ENCODE results near the gene ZIK1. TPM values are rescaled to one million over a fixed set of nuclear protein-coding genes. Genes with fewer than 3 reads are reported as not detected.

The ZIK1 gene
- polyA plus RNA-seq, 1 experiment, result 4.5 TPM

DNA sequence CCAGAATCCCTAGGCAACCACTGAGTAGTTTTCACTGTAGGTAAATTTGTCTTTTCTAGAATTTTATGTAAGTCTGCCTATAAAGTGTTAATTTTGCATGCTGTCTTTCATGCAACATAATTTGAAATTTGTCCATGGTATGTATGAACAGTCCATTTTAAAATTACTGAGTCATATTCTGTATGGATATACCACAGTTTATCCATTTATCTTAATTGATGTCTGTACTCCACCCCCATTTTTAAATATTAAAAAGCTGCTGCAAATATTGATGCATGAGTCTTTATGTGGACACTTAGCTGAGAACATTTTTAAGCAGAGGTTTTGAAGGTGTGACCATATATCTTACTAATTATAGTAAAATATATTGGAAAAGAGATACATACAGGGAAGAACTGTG, 39.1 kb downstream of the ZIK1 start:
- Histone ChIP-seq H3K27me3 (ENCODE audit: control insufficient read depth, insufficient read depth, low read length) (no peaks in the 10 kb centered on the region), H3K4me3 (ENCODE audit: low read depth, low read length) (no peak overlapping the region), H3K9me3 (ENCODE audit: control insufficient read depth, insufficient read depth, low read length) (peaks cover 78% of the 10 kb centered on the region), H3K27ac (ENCODE audit: low read depth, low read length) (no peak overlapping the region)
- CTCF ChIA-PET, result no interaction called here
- POLR2A ChIA-PET, result no interaction called here
- TF ChIP-seq, protein P1, sequence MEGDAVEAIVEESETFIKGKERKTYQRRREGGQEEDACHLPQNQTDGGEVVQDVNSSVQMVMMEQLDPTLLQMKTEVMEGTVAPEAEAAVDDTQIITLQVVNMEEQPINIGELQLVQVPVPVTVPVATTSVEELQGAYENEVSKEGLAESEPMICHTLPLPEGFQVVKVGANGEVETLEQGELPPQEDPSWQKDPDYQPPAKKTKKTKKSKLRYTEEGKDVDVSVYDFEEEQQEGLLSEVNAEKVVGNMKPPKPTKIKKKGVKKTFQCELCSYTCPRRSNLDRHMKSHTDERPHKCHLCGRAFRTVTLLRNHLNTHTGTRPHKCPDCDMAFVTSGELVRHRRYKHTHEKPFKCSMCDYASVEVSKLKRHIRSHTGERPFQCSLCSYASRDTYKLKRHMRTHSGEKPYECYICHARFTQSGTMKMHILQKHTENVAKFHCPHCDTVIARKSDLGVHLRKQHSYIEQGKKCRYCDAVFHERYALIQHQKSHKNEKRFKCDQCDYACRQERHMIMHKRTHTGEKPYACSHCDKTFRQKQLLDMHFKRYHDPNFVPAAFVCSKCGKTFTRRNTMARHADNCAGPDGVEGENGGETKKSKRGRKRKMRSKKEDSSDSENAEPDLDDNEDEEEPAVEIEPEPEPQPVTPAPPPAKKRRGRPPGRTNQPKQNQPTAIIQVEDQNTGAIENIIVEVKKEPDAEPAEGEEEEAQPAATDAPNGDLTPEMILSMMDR (IDR thresholded peaks at IDR 0.05; ENCODE audit: low read depth, low read length), result no peak
- no peak for DNase-seq (ENCODE audit: low read depth, low spot score)

DNA sequence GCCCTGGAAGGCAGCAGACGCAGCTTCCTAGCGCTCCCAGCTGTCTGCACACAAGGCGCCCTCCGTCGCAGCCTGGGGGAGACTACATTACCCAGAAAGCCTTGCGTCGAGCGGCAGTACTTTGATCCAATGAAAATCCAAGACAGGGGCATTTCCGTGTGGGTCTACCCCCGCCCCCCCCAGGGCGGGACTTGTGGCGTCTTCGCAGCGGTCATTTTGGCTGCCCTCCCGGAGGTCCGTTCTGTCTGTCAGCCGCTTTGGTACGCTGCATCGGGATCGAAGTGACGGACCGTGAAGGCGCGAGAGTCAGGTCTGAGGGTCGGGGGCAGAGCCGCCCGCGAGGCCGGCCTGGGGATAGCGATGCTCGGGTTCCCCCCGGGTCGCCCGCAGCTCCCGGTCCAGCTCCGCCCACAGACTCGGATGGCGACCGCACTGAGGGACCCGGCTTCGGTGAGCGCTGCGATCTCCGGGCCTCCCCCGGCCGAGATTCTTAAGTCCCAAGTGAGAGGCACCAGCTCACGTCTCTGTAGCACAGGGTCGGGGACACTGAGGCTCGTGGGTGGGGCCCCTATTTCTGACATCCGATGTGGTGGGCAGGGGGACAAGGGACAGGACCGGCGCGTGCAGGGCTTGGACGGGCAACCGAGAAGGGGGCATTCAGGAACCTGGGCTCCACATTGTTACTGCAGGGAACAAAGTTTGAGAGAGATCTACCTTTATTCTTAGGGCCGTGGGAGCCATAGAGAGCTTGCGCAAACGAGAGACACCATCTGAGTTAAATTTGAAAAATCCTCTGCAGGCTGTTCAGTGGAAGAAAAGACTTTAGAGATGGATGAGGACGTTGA, 49.3 kb downstream of the ZIK1 start, which contains the start of gene ZNF211:
Gene ZNF211 (plus strand): TSS at position 182 of the 845 bp plus-strand sequence. CDS start 179 bp downstream, at position 361.
- POLR2A ChIA-PET, result interaction anchor here (0.5 to 1.5 kb wide), 5 partner anchors 19 to 995 kb away, joined by 3 to 7 read pairs (median 3); partner anchors contain the start of genes ZNF134, ZNF544 and ZNF551

DNA sequence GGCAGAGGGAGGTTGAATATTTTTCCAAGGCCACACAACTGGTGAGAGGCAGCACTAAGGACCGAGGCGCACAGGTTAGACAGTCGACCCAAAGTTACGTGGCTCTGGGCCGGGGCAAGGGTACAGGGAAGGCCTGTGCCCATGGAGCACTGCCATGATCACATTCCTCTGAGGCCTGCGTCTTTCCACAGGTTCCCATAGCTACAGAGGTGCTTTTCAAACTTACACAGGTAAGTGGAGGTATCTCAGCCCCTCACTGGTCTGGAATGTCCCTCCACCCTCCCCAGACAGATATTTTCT, 49.8 kb downstream of the ZIK1 start:
- ChIA-PET CTCF (interaction anchor here (1.9 kb wide), 1 partner anchor 48 kb away, joined by 6 read pairs; the partner anchor contains the start of gene ZNF551), POLR2A (interaction anchor here (1.5 kb wide), 1 partner anchor 48 kb away, joined by 7 read pairs; the partner anchor contains the start of gene ZNF551)
- DNase-seq (ENCODE audit: low read depth, low spot score), result no peak
- peaks cover 14% of the 10 kb centered on the region for H3K9me3 ChIP-seq (ENCODE audit: control insufficient read depth, insufficient read depth, low read length)
- TF ChIP-seq, protein P1 (IDR thresholded peaks at IDR 0.05; ENCODE audit: low read depth, low read length), result no peak
- no peaks in the 10 kb centered on the region for H3K27me3 ChIP-seq (ENCODE audit: control insufficient read depth, insufficient read depth, low read length)
- H3K4me3 ChIP-seq (ENCODE audit: low read depth, low read length), result peak overlapping the region; percentile 91
- no peak overlapping the region for H3K27ac ChIP-seq (ENCODE audit: low read depth, low read length)

More for the DNA sequence above, 49.3 kb downstream of the ZIK1 start, which contains the start of gene ZNF211:
- Histone ChIP-seq H3K4me3 (ENCODE audit: low read depth, low read length) (peak within 1 kb of the TSS; percentile 91), H3K27ac (ENCODE audit: low read depth, low read length) (peak within 1 kb of the TSS; percentile 25), H3K9me3 (ENCODE audit: control insufficient read depth, insufficient read depth, low read length) (peaks cover 14% of the 10 kb centered on the region), H3K27me3 (ENCODE audit: control insufficient read depth, insufficient read depth, low read length) (no peaks in the 10 kb centered on the region)
- TF ChIP-seq, protein P1 (IDR thresholded peaks at IDR 0.05; ENCODE audit: low read depth, low read length), result no peak
- CTCF ChIA-PET, result interaction anchor here (0.6 to 1.9 kb wide), 2 partner anchors 49 to 128 kb away, joined by 3 to 6 read pairs; partner anchors contain the start of gene ZNF551
- peak; percentile 76 for DNase-seq (ENCODE audit: low read depth, low spot score)

DNA sequence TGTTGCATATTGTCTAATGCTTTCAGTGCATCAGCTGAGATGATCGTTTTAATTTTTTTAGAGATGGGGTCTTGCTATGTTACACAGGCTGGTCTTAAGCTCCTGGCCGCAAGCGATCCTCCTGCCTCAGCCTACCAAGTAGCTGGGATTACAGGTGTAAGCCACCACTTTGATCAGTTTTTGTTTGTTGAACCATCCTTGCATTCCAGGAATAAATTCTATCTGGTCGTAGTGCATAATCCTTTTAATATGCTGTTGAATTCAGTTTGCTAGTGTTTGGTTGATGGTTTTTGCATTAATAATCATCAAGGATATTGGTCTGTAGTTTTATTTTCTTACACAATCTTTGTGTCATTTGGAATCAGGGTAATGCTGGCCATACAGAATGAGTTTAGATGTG, 53.4 kb downstream of the ZIK1 start:
- Histone ChIP-seq H3K27me3 (ENCODE audit: control insufficient read depth, insufficient read depth, low read length) (no peaks in the 10 kb centered on the region), H3K4me3 (ENCODE audit: low read depth, low read length) (no peak overlapping the region), H3K9me3 (ENCODE audit: control insufficient read depth, insufficient read depth, low read length) (peaks cover 34% of the 10 kb centered on the region; the same call in 1 of the 2 replicates), H3K27ac (ENCODE audit: low read depth, low read length) (no peak overlapping the region)
- ChIA-PET POLR2A (no interaction called here), CTCF (no interaction called here)
- no peak for DNase-seq (ENCODE audit: low read depth, low spot score)
- TF ChIP-seq, protein P1 (IDR thresholded peaks at IDR 0.05; ENCODE audit: low read depth, low read length), result no peak

DNA sequence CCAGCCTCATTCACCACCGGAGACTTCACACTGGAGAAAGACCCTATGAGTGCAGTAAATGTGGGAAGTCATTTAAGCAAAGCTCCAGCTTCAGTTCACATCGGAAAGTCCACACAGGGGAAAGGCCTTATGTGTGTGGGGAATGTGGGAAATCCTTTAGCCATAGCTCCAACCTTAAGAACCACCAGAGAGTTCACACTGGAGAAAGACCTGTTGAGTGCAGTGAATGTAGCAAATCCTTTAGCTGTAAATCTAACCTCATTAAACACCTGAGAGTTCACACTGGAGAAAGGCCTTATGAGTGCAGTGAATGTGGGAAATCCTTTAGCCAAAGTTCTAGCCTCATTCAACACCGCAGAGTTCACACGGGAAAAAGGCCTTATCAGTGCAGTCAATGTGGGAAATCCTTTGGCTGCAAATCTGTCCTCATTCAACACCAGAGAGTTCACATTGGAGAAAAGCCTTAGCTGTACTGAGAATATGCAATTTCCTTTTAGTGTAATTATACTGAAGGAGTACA, 57.8 kb downstream of the ZIK1 start:
- no peak for DNase-seq (ENCODE audit: low read depth, low spot score)
- POLR2A ChIA-PET, result no interaction called here

More for the DNA sequence above, 57.8 kb downstream of the ZIK1 start:
- Histone ChIP-seq H3K27ac (ENCODE audit: low read depth, low read length) (no peak overlapping the region), H3K27me3 (ENCODE audit: control insufficient read depth, insufficient read depth, low read length) (no peaks in the 10 kb centered on the region), H3K4me3 (ENCODE audit: low read depth, low read length) (no peak overlapping the region), H3K9me3 (ENCODE audit: control insufficient read depth, insufficient read depth, low read length) (peaks cover 36% of the 10 kb centered on the region; the same call in 1 of the 2 replicates)
- CTCF ChIA-PET, result no interaction called here
- TF ChIP-seq, protein P1 (IDR thresholded peaks at IDR 0.05; ENCODE audit: low read depth, low read length), result no peak
